Lung microvascular endothelial cell (primary cell): ENCODE measurements around the gene HSPA14. TPM values are rescaled to one million over a fixed set of nuclear protein-coding genes. Genes with fewer than 3 reads are reported as not detected.
"Not testable (repeated sequence)": the region's sequence is repeated elsewhere in the genome, so short reads cannot be mapped to it uniquely, and the experiment has no call there.

ENCODE experiments used
- DNase-seq, 2 donors: peaks; one replicate each; pipeline versions ENCODE4 v3.0.0 to v3.0.0-alpha.2; 2010; ENCODE audit warnings: low read depth in 2 of 2
- total RNA-seq: library from RNA; depleted of rRNA; stranded (reverse); fragments of >200 nt; gene quantifications from 2 replicates; pipeline ENCODE4 v1.2.1, GENCODE V29; 2014

HSPA14 gene
- total RNA-seq, 1 donor from 2014 or later, result 8.7 TPM

DNA sequence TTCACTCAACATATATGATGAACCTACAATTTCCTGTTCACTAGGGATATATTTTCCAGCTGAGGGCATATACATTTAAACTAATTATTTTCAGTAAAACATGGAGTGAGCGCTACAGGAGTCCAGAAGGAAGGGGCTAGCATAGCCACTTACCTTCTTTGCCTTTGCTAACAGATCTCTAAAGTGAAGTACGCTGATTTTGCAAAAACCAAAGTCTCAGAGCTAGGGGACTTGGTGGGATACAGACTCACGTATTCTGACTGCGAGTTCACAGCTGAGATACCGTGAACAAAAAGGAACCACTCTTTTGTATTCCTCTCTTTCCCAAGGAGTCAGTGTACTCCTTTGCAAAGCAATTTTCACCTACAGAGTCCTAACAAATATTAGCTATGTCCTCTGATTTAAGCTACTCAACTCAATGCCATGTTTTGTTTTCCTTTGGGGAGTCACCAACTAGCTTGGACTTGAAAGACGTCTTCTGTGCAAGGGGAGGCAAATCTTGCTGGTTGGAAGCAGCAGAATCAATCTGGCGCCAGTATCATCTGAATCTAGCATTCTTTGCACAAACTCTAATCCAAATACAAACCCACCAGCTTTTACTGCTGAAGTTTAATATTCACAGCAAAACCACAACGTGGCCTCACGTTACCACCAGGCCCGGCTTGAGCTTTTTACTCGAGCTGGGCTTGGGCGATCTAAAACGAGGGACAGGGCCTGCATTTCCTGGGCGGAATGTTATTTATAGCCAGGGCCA, 926 bp upstream of the HSPA14 start:
- no peak for DNase-seq

DNA sequence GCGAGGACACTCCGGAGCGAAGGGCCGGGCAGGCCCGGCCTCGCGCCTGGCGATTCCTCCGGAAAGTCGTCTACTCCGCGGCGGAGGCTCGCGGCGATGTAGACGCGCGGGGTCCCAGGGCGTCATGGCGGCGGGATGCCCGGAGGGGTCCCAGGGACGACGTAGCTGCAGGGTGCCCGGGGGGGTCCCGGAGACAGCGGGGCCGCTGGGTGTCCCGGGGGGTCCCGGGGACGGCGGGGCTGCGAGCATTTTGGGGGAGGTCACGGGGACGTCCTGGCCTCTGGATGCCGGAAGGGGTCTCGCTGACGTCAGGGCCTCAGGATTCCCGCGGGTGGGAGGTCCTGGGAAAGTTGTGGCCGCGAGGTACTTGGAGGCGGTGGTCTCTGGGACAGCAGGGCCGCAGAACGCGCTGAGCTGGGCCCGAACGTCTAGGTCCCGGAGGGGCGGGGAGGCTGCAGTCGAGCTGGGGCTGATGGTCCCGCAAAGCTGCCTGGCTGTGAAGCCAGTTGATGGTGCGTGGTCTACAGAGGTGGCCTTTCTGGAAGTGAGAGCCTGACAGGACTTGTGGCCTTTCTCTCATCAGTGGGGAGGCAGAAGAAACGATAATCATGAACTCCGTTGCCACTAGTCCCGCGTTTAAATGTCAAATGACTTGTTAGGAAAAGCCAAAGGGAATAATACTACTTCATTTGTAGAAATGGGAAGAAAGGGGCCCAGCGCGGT, 637 bp downstream of the HSPA14 start:
- peak; percentile 36 to 48 for DNase-seq

DNA sequence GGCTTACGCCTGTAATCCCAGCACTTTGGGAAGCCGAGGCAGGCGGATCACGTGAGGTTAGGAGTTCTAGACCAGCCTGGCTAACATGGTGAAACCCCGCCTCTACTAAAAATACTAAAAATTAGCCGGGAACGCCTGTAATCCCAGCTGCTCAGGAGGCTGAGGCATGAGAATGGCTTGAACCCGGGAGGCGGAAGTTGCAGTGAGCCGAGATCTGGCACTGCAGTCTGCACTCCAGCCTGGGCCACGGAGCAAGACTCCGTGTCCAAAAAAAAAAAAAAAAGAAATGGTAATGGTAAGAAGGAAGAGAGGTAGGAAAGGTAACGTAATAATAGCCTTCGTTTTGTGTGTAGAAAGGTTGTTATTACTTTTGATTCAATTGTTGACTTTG, 1.2 kb downstream of the HSPA14 start:
- peak in 1 of 2 donors; percentile 26 for DNase-seq

DNA sequence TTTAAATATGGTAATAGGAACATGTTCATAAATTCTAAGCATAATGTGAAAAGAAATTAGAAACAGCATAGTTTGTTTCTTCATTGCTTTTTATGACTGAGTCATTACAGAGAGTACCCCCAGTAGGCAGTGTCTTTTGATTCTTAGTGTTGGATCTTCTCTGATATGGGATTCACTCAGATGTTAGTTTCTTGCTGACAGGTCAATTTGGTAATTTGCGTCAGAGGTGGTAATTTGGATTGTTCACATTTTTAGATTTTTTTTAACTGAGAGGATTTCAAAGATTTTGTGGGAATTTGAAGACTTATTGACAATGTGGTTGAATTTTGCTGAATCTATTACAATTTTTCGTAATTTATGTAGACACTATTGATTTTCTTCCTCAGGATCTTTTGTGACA, 2.1 kb downstream of the HSPA14 start:
- no peak for DNase-seq

DNA sequence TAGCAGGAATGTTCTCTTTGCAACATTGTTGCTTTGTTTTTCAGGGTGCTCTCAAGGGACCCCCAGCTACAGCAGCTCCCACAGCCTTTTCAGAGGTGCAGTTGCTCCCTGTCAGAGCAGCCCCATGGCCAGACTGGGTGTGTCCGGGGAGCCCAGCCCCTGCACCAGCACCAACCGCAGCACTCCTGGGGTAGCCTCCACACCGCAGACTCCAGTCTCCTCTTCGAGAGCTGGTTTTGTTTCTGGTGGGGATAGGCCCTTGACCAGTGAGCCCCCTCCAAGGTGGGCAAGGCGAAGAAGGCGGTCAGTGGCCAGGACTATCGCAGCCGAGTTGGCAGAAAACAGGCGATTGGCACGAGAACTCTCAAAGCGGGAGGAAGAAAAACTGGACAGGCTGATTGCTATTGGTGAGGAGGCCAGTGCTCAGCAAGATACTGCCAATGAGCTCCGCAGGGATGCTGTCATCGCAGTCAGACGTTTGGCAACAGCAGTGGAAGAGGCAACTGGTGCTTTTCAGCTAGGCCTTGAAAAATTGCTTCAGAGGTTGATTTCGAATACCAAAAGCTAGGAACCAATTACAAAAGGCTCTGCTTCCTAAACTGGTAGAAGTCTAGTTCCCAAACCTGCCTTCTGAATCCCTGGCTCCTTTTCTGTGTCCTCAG, 5.4 kb downstream of the HSPA14 start:
- no peak for DNase-seq

DNA sequence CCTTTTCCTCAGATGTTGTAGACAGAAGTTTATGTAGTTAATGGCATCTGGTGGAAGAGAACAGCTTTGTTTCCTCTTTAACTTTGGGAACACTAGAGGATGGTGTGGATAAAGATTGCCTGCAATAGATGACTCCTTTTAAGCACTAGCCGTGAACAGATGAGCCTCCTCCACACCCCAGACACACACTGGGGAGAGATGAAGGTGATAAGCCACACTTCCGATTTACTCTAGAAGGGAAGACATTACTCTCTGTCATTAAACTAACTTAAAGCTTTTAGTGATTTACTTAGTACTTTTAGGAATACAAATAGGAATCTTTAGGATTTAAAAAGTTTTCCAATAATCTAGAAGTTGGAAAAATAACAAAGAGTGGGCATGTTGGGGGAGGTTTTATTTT, 6.8 kb downstream of the HSPA14 start:
- DNase-seq, result no peak

DNA sequence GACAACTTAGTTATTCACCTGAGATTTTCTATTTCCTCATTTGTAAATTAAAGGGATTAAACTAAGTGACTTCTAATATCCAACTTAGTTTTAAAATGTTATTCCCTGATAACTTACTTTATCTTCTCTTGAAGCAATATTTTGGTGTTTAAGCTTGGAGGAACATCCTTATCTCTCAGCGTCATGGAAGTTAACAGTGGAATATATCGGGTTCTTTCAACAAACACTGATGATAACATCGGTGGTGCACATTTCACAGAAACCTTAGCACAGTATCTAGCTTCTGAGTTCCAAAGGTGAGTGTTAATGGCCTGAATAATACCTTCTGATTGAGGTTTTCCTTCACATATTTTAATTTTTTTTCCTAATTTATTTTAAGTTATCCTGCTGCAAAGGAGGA, 14.1 kb downstream of the HSPA14 start:
- no peak for DNase-seq

DNA sequence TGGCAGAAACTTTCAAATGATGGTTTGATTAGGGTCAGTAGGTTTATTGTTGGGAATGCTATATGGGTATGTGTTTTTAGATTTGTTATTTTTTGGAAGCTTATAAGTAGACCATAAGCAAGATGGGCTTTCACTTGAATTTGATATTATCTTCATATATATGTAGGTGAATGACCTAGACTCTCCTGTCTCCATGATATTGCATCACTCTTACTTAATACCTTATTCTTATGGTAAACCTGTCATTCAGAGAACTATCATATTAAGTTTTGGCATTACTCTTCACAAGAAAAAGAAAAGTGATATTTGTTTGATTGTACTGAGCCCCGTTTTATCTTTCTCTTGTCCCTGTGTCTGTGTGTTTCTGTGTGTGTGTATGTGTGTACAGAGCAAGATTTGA, 17.3 kb downstream of the HSPA14 start:
- DNase-seq, result no peak

DNA sequence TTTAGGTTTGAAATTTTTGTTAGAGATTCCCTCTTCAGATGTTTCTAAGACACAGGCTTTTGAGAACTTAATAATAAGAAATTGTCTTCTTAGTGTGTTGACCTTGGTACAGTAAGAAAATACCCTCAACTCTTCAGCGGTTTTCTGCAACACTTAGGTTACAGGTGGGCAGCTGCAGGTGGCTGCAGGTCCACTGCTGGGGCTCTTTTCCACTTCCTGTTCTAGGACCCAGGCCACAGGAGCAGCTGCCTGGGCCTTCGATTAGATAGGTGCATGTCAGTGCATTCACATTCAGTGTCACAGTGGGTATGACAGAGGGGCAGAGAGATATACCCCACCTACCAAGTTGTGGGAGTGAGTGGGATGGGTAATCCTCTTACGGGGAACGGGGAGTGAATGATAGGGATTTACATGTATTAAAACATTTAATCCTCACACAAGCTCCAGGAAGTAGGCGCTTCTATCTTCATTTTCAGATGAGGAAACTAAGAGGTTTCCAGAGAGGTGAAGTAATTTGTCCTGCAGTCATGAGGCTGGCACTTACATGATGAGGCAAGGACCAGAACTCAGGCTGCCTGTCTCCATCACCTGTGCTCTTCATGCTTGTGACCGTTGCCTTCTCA, 20.3 kb downstream of the HSPA14 start:
- DNase-seq, result no peak

DNA sequence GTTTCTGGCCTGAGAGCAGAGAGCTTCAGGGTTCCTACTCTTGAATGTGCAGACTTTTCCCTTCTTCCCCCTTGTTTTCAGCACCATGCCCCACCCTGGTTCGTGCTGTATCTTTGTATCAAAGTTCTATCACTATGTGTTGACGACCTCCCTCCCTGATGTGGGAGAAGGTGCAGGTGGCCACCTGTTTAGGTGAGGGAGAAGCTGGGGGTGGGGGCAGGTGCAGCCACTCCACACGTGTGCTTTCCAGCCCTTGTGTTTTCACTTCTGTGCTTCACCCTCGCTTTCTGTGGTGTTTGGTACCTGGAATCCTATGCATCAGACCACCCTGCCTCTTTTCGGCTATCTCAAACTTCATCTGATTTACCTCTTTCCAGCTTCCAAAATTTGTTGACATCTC, 20.9 kb downstream of the HSPA14 start:
- DNase-seq, result no peak

DNA sequence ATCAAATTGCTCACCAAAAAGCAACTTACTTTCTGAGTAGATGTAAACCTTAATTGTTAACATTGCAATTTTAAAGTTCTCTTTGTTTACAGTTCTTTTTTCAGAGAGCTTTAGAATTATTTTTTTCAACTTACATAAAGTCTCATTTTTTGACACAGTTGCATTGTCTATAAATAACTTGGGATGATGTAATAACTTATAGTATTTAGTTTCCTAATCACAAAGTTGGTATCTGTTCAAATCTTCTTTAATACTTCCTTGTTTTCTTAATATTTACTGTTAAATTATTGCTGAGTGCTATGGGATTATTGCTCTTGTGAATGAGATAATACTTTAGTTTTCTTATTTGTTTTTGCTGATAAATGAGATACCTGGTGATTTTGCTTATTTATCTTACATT, 21.7 kb downstream of the HSPA14 start:
- no peak for DNase-seq

DNA sequence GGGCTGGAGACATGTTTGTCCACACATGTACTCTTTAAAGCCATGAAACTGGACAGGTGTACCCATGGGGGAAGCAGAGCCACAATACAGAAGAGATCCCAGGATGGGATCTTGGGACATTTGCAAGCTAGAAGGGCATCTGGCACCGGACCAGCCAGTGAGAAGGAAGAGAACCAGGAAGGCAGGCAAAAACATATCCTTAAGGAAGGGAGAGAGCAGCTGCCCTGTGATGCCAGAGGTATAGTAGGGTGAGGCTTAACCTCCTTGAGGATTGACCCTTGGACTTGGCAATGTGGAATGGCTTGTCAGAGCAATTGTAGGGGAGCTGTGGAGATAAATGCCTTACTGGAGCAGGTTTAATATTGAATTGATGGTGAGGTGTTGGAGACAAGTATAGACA, 22.7 kb downstream of the HSPA14 start:
- no peak for DNase-seq

DNA sequence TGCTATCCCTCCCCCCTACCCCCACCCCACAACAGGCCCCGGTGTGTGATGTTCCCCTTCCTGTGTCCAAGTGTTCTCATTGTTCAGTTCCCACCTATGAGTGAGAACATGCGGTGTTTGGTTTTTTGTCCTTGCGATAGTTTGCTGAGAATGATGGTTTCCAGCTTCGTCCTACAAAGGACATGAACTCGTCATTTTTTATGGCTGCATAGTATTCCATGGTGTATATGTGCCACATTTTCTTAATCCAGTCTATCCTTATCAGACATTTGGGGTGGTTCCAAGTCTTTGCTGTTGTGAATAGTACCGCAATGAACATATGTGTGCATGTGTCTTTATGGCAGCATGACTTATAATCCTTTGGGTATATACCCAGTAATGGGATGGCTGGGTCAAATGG, 26.4 kb downstream of the HSPA14 start:
- not testable (repeated sequence) for DNase-seq

DNA sequence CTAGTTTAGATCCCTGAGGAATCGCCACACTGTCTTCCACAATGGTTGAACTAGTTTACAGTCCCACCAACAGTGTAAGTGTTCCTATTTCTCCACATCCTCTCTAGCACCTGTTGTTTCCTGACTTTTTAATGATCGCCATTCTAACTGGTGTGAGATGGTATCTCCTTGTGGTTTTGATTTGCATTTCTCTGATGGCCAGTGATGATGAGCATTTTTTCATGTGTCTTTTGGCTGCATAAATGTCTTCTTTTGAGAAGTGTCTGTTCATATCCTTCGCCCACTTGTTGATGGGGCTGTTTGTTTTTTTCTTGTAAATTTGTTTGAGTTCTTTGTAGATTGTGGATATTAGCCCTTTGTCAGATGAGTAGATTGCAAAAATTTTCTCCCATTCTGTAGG, 26.8 kb downstream of the HSPA14 start:
- DNase-seq, result not testable (repeated sequence)

DNA sequence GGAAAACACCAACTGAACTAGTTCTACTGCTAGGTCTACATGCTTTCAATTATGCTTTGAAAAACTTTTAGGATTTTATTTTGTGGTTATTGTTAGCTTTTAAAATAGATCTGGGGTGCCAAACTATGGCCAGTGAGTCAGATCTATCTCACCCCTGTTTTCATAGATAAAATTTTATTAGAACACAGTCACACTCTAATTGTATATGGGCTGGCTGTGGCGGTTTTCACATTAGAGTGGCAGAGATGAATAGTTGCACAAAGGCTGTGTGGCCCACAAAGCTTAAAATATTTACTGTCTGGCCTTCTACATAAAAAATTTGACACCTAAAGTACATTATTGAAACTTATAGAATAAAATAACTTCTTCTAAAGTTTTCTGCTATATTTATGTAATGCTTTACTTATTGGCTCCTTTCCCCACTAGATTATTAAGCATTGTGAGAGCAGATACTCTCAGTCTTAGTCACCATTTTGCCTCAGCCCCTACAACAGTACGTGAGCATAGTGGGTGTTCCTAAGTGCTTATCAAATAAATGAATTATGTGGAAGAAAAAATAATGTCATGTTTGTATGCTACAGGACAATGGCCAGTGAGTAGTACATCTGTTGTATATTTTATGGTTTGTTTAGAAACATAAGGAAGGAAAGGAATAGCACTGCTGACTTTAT, 35.1 kb downstream of the HSPA14 start:
- DNase-seq, result peak in 1 of 2 donors; percentile 36

DNA sequence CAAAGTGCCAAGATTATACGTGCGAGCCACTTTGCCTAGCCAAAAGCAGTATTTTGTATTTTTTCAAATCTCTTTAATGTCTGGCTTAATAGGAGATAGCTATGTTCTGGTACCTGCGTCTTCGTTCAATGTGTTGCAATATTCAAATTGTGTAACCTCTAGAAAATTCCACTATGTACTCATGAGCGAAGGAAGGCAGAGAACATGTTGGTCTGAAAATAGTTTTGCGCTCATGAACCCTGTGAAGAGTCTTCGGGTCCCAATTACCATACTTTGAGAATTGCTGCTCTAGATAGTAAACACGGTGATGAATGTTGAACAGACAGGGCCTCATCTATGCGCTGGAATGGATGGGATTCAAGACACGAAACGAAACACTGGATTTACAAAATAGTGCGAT, 37.8 kb downstream of the HSPA14 start:
- DNase-seq, result no peak

DNA sequence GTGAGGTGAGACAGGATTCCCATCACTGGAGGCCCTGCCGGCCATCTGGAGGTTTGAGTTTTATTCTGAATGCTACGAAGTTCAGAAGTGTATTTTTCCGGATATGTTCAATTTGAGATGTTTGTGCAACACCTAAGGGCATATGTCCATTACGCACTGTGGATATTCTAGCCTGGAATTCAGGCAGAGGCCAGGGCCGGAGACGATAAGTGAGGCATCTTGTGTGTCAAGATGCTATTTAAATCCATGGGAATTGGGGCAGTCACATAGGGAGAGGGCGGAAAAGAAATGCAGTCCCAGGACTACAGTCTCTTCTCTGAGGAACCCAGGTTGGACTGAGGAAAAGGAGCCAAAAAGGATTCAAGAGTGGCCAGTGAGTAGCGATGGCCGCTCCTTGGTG, 38.7 kb downstream of the HSPA14 start:
- DNase-seq, result no peak

DNA sequence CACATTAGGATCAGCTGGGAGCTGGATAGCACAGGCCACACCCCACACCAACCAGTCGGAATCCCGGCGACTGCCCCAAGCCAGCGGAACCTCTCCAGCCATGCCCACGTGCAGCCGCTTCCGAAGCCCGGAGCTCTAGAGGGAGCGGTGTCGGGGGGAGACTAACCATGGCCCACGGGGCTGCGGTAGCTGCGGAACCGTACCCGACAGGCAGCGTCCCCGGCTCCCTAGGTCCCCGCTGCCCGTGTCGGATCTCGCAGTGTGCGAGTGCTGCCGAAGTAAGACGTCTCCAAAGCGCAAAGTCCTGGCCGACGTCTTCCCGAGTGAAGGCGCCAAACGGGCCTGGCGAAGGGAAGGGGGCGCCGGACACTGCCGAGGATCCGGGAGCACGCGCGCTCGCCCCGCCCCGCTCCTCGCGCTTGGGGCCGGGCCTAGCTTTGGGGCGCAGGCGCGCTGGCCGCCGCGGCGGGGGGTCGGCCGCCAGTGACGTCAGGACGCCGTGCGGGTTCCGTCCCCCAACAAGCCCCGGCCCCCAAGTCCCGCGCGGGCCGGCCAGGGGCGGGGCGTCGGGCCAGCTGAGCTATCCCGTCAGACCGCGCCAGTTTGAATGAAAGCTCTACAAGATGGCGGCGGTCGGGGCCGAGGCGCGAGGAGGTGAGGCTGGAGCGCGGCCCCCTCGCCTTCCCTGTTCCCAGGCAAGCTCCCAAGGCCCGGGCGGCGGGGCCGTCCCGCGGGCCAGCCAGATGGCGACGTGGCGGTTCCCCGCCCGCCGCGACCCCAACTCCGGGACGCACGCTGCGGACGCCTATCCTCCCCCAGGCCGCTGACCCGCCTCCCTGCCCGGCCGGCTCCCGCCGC, 40.4 kb downstream of the HSPA14 start, which contains the start of gene SUV39H2:
Gene SUV39H2 (plus strand): TSS at position 601 of the 858 bp plus-strand sequence. CDS start 23 bp downstream, at position 624.
- peak; percentile 97 to 98 for DNase-seq

DNA sequence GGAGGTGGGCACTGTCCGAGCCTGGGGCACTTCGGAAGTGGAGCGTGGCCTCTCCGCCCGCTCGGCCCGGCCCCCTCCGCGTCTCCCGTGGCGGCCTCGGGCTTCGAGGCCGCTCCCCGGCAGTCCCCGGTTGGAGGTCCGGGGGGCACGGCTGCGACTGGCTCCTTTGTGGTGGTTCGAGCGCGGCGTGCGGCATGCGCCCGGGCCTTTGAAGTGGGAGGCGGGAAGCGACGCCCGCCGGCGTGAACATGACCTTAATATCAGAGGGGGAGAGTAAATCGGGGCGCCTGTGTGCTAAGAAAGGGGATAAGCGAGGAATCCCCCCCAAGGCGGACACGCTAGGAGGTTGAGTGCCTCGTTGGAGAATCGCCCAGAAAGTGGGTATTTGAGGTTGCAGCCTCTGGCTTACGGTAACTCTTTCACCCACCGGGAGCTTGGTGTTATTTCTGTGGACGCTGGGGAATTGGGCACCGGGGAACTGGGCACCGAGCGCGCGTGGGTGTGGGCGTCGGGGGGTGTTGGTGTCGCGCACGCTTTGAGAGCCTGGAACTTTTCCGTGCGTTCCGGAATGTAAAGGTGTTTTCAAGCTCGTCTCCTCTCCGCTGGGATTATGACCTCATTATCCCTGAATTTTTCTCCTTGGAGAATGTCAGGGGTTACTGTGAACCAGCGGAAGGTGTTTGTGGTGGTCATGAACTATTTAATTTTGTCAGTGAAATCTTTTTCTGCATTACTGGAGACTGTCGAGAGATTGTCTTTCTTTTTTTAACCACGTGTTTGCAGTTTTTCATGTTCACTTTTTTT, 41.2 kb downstream of the HSPA14 start:
- peak; percentile 8 to 32 for DNase-seq

DNA sequence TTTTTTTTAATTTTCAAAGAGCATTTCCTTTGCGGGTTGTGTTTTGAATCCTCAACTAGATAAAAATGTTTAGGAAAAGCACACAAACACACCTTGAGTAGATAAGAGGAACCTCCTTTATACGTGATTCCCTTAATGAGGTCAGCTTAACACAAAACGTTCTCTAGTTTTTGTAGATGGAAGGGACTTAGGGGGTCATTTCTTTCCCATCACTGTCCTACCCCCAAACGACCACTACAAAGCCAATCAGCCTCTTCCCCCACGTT, 41.8 kb downstream of the HSPA14 start:
- no peak for DNase-seq
